HepG2 (cell line): ENCODE results near the gene STK10.

ENCODE experiments used
- CTCF ChIP-seq: sonication (generic); formaldehyde crosslinking; IDR thresholded peaks from 2 replicates; pipeline ENCODE4 v1.5.0; 2020; ENCODE audit warnings: mild to moderate bottlenecking, missing genetic modification reagents, moderate library complexity
- FOXM1 ChIP-seq: sonication (generic); formaldehyde crosslinking; IDR thresholded peaks from 2 replicates; pipeline ENCODE4 v1.5.0; 2020; ENCODE audit warnings: missing genetic modification reagents
- ISX ChIP-seq: sonication (generic); formaldehyde crosslinking; conservative IDR thresholded peaks from 2 replicates; pipeline ENCODE4 v1.5.0; 2020; ENCODE audit warnings: missing genetic modification reagents
- TGIF2 ChIP-seq: IDR thresholded peaks from 2 replicates; pipeline ENCODE4 v1.6.1; 2016; ENCODE audit warnings: control low read depth, missing compliant biosample characterization
- ZBTB40 ChIP-seq, 2 experiments: fragments of 450-650 bp in 1 of 2; sonication (generic) in 1 of 2; formaldehyde crosslinking in 1 of 2; IDR thresholded peaks; 2 replicates each; pipeline versions ENCODE4 v1.6.1 to v1.8.0; 2016 to 2022; ENCODE audit warnings: antibody characterized with exemption in 1 of 2, mild to moderate bottlenecking in 1 of 2, missing genetic modification reagents in 1 of 2
- ZNF10 ChIP-seq: sonication (generic); formaldehyde crosslinking; IDR thresholded peaks from 2 replicates; pipeline ENCODE4 v1.4.0; 2020; ENCODE audit warnings: mild to moderate bottlenecking, low read depth, missing genetic modification reagents, borderline replicate concordance
- ZNF335 ChIP-seq: sonication (generic); formaldehyde crosslinking; IDR thresholded peaks from 2 replicates; pipeline ENCODE4 v1.4.0; 2020; ENCODE audit warnings: missing genetic modification reagents
- ZNF747 ChIP-seq: sonication (generic); formaldehyde crosslinking; IDR thresholded peaks from 2 replicates; pipeline ENCODE4 v1.8.1; 2023; ENCODE audit warnings: missing genetic modification reagents, mild to moderate bottlenecking, borderline replicate concordance
- TF ChIP-seq, protein P1 (sequence below): sonication (generic); formaldehyde crosslinking; IDR thresholded peaks from 2 replicates; pipeline ENCODE4 v1.8.1; 2023; ENCODE audit warnings: mild to moderate bottlenecking, missing genetic modification reagents, borderline replicate concordance

GRCh38 chr5:172182291-172182690 is 5.7 kb downstream of the STK10 start:
- TF ChIP-seq ZNF747 (CRISPR knock-in tag), result no peak
- TF ChIP-seq ZNF10, result no peak
- TF ChIP-seq TGIF2 (CRISPR knock-in tag), result no peak
- no peak for TF ChIP-seq FOXM1
- TF ChIP-seq ZBTB40 (IDR thresholded peaks at IDR 0.05), result no peak
- no peak for TF ChIP-seq ZBTB40 (CRISPR knock-in tag; IDR thresholded peaks at IDR 0.05)
- TF ChIP-seq ISX (CRISPR knock-in tag), result no peak
- TF ChIP-seq, protein P1, sequence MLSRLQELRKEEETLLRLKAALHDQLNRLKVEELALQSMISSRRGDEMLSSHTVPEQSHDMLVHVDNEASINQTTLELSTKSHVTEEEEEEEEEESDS (CRISPR knock-in tag), result no peak
- no peak for TF ChIP-seq CTCF
- no peak for TF ChIP-seq ZNF335
